HFFc6 (cell line): ENCODE data around the gene TRPM2. TPM values are rescaled to one million over a fixed set of nuclear protein-coding genes. Genes with fewer than 3 reads are reported as not detected.
A peak's percentile ranks its signal among the peaks of the same experiment; 100 is the strongest.

ENCODE experiments used
- DNase-seq: peaks from one replicate; pipeline ENCODE4 v3.0.0-alpha.2; 2018
- H3K27ac Mint-ChIP-seq: 2 replicates; pipeline ENCODE4 v1.8.0; 2020; ENCODE audit warnings: mild to moderate bottlenecking, mixed read lengths
- H3K27me3 Mint-ChIP-seq: 2 replicates; pipeline ENCODE4 v1.8.0; 2021; ENCODE audit warnings: mild to moderate bottlenecking, moderate library complexity, mixed read lengths; ENCODE audit not compliant: insufficient read depth
- H3K36me3 Mint-ChIP-seq: 2 replicates; pipeline ENCODE4 v1.8.0; 2021; ENCODE audit warnings: low read depth, mixed read lengths
- H3K4me1 Mint-ChIP-seq: 2 replicates; pipeline ENCODE4 v1.8.0; 2020; ENCODE audit warnings: low read depth, mixed read lengths
- H3K4me3 Mint-ChIP-seq: 2 replicates; pipeline ENCODE4 v1.8.0; 2020; ENCODE audit warnings: mild to moderate bottlenecking, moderate library complexity, mixed read lengths
- H3K9me3 Mint-ChIP-seq: 2 replicates; pipeline ENCODE4 v1.8.0; 2020; ENCODE audit warnings: mild to moderate bottlenecking, mixed read lengths
- total RNA-seq, 6 experiments: library from RNA; stranded (reverse); fragmentation: NEBNext Ultra II Directional; extraction: Animal tissue kit (Norgen Biotek cat#: 25700); gene quantifications; 2 replicates in 1 of 6; 3 replicates in 5 of 6; pipeline ENCODE4 v1.2.3, GENCODE V29; 2021
- TF ChIP-seq, protein P1 (sequence below): fragments of 200-600 bp; sonication (generic); IDR thresholded peaks from 2 replicates; pipeline ENCODE4 v1.5.0; 2021; ENCODE audit warnings: antibody characterized with exemption, mild to moderate bottlenecking

The TRPM2 gene
- total RNA-seq, 6 experiments from 2014 or later: 0.09 to 0.31 (median 0.20) TPM; not detected in 2

DNA sequence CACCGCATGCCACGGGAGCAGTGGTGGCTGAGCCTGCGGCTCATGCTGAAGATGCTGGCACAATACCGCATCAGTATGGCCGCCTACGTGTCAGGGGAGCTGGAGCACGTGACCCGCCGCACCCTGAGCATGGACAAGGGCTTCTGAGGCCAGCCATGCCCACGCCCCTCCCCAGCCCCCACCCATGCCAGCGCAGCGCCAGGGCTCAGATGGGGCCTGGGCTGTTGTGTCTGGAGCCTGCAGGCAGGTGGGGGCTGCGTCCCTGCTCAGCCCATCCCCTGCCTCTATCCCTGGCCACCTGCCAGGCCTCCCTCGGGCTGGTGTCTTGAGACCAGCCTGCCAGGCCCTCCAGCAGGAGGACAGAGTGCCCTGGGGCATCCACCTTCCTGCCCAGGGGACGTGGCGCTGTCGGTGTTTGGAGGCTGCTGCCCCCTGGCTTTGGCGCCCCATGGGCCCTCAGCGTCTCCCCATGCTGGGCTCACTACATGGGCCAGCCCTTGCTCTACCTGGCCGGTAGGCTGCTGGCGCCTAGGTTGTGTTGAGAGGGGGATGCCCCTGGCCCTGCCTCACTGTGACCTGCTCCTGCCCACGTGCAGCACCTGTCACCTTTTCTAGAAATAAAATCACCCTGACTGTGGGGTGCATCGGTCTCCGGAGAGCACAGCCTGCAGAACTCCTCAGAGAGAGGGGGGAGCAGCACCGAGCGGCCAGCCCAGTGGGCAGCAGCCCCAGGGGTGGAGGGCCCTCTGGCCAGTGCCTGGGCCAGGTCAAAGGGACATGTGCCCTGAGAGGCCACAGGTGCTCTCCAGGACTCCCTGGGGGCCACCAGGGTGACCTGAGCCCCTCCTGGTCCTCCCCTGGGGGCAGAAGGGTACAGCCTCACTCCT, 26.5 kb upstream of the TRPM2 start:
- no peaks in the 10 kb centered on the region for H3K9me3 Mint-ChIP-seq
- no peak overlapping the region for H3K27ac Mint-ChIP-seq
- H3K36me3 Mint-ChIP-seq: no peaks in the 10 kb centered on the region
- no peak overlapping the region for H3K4me3 Mint-ChIP-seq
- DNase-seq: no peak
- peaks cover 2% of the 10 kb centered on the region; the same call in 1 of the 2 replicates for H3K4me1 Mint-ChIP-seq
- TF ChIP-seq, protein P1, sequence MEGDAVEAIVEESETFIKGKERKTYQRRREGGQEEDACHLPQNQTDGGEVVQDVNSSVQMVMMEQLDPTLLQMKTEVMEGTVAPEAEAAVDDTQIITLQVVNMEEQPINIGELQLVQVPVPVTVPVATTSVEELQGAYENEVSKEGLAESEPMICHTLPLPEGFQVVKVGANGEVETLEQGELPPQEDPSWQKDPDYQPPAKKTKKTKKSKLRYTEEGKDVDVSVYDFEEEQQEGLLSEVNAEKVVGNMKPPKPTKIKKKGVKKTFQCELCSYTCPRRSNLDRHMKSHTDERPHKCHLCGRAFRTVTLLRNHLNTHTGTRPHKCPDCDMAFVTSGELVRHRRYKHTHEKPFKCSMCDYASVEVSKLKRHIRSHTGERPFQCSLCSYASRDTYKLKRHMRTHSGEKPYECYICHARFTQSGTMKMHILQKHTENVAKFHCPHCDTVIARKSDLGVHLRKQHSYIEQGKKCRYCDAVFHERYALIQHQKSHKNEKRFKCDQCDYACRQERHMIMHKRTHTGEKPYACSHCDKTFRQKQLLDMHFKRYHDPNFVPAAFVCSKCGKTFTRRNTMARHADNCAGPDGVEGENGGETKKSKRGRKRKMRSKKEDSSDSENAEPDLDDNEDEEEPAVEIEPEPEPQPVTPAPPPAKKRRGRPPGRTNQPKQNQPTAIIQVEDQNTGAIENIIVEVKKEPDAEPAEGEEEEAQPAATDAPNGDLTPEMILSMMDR: peak; percentile 33; the same call in 1 of the 2 replicates
- H3K27me3 Mint-ChIP-seq: peaks cover 12% of the 10 kb centered on the region

DNA sequence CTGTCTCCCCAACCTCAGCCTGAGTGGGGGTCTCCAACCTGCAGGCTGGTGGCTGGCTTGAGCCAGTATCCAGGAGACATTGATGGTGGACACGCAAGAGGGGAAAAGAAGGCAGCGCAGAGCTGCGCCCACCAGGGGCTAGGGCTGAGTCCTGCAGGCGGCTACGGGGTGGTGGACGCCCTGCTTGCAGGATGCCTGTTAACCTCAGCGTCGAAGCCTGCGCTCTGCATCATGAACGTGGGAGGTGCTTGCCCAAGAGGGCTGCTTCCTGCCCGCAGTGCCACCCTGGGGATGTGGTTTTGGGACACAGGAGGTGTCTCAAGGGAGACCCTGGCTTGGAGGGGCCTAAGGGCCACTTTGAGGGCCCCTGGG, 25.8 kb upstream of the TRPM2 start:
- no peak overlapping the region for H3K27ac Mint-ChIP-seq
- no peaks in the 10 kb centered on the region for H3K36me3 Mint-ChIP-seq
- DNase-seq: no peak
- TF ChIP-seq, protein P1: no peak
- no peaks in the 10 kb centered on the region for H3K9me3 Mint-ChIP-seq
- H3K27me3 Mint-ChIP-seq: peaks cover 13% of the 10 kb centered on the region
- H3K4me3 Mint-ChIP-seq: no peak overlapping the region
- peaks cover 4% of the 10 kb centered on the region; the same call in 1 of the 2 replicates for H3K4me1 Mint-ChIP-seq

DNA sequence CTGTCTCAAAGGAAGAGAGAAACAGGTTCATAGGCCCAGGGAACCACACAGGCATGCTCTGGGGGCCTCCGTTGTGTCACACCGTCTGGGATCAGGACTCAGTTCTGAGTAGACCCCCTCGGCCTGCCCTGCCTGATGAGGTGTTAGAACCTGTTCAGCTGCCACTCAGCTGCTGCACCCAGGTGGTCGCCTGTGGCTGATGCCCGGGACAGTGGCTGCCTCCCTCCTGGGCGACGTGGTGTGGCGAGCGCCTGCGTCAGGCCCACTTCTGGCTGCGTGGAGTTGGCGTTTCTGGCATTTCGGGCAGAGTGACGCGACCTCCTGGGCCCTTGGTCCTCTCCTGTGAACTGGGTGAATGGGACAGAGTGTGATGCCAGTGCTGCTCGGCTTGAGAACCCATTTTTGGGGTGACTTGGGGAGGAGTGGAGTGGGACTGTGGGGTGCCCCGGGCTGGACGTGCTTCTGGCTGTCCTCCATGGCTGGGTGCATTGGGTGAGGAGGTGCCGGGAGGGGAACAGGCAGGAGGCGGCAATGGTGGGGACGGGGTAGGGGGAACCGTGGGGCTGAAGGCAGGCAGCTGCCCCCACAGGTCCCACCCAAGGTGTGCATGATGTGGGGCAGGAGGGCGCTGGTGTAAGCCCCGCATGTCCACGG, 25.1 kb upstream of the TRPM2 start:
- H3K27me3 Mint-ChIP-seq: peaks cover 13% of the 10 kb centered on the region
- H3K4me1 Mint-ChIP-seq: peaks cover 4% of the 10 kb centered on the region; the same call in 1 of the 2 replicates
- no peaks in the 10 kb centered on the region for H3K9me3 Mint-ChIP-seq
- H3K27ac Mint-ChIP-seq: no peak overlapping the region
- H3K36me3 Mint-ChIP-seq: no peaks in the 10 kb centered on the region
- TF ChIP-seq, protein P1: no peak
- no peak overlapping the region for H3K4me3 Mint-ChIP-seq
- DNase-seq: no peak

DNA sequence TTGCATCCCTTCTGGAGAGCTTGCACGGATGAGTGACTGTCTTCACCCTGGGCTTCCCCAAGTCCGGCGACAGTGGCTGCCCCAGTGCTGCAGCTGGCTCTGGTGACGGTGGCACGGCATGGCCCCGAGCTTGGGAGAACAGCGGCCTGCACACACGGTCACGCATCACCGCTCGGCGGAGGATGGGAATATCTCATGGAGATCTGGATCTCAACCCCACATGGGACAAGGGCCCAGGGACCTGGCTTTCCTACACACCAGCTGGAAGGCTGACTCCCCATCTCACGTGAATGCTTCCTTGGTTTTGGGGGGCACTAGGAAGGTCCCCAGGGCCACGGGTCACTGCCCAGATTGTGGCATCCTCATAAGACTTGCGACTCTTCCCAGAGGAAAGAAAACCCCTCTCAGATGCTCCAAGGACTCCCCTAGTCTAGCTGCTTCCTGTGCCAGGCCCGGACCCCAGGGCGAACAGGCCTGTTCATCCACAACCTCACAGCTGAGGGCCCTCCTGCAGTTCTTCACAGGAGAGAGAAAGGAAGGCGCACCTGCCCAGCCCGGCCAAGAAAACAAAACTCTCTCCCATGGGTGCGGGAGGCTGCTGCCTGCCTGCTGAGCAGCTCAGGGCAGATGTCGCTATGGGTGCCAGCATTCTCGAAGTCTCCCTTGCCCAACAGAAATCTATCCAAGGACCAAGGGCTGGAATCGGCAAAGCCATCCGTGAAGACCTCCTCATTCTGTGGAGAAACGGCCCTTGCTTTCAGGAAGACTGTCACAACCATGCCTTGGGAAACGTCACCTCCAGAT, 24.1 kb upstream of the TRPM2 start:
- TF ChIP-seq, protein P1: no peak
- Mint-ChIP-seq H3K9me3 (no peaks in the 10 kb centered on the region), H3K27me3 (peaks cover 13% of the 10 kb centered on the region), H3K4me1 (peaks cover 4% of the 10 kb centered on the region; the same call in 1 of the 2 replicates), H3K27ac (no peak overlapping the region), H3K36me3 (no peaks in the 10 kb centered on the region), H3K4me3 (no peak overlapping the region)
- DNase-seq: no peak

DNA sequence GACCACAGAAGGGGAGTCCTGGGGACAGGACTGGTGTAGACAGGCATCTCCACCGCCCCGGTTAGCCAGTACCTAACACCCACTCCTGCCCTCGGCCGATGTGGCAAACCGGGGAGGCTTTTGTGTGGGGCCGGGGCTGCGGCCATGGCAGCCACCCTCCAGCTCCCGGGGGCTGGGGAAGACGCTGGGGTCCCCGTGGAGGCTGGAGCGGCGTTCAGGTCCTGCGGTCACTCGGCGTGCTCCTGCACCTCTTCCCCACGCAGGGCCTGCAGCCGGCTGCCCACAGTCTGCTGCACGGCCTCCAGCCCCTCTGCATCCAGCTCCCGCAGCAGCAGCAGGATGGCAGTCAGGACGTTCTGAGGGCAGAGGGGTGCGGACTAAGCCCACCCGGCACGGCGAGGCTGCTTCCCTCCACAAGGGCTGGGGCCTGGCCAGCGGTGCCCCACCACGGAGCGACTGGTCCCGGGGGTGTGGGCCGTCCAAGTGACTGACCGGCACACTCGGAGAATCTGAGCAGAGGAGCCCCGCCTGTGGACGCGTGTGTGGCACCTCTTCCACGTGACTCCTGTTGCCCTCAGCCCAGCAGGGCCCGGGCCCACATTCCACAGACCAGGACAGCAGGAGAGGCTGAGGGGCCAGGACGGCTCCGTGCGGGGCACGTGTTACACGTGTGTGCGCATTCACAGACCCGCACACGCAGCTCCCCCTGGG, 23.3 kb upstream of the TRPM2 start:
- Mint-ChIP-seq H3K9me3 (no peaks in the 10 kb centered on the region), H3K4me1 (peaks cover 4% of the 10 kb centered on the region; the same call in 1 of the 2 replicates), H3K27me3 (peaks cover 13% of the 10 kb centered on the region), H3K4me3 (no peak overlapping the region), H3K36me3 (no peaks in the 10 kb centered on the region), H3K27ac (no peak overlapping the region)
- DNase-seq: no peak
- TF ChIP-seq, protein P1: no peak
